ENCODE data around the gene MCOLN2.

MCOLN2 gene

GRCh38 chr1:84960371-84960770, 36.5 kb downstream of the MCOLN2 start:
- peak; percentile 87 for DNase-seq (ENCODE audit: low read depth)

GRCh38 chr1:84959294-84959693, 37.6 kb downstream of the MCOLN2 start:
- H3K4me3 ChIP-seq (ENCODE audit: low read length) = no peak overlapping the region
- H3K9ac ChIP-seq (ENCODE audit: low read length) = no peak overlapping the region

More at GRCh38 chr1:84960371-84960770, 36.5 kb downstream of the MCOLN2 start:
- H3K4me3 ChIP-seq (ENCODE audit: low read length) = no peak overlapping the region
- H3K4me1 ChIP-seq (ENCODE audit: control insufficient read depth, insufficient read depth, low read length) = peaks cover 17% of the 10 kb centered on the region
- no peaks in the 10 kb centered on the region for H3K9me3 ChIP-seq (ENCODE audit: control insufficient read depth, low read length)
- no peaks in the 10 kb centered on the region for H3K27me3 ChIP-seq (replicated peaks; ENCODE audit: control insufficient read depth, insufficient read depth, low read length)
- H3K36me3 ChIP-seq (ENCODE audit: control insufficient read depth, insufficient read depth, low read length, severe bottlenecking) = no peaks in the 10 kb centered on the region
- no peak overlapping the region for H3K9ac ChIP-seq (ENCODE audit: low read length)

DNA sequence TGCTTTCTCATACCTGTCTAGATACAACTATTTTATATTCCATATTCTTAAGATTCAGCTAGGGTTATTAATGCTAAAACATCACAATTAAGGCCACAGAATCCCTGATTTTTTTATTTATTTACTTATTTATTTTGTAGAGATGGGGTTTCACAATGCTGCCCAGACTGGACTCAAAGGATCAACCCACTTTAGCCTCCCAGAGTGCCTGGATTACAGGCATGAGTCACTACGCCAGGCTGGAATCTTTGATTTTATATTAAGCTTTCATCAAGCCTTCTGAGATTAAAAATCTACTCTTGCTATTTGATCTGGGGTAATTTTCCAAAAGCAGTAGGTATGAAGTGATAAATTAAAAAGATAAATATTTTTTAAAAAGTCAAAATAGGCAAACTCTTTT, 38.9 kb downstream of the MCOLN2 start:
- Histone ChIP-seq H3K4me1 (ENCODE audit: control insufficient read depth, insufficient read depth, low read length) (peaks cover 27% of the 10 kb centered on the region), H3K36me3 (ENCODE audit: control insufficient read depth, insufficient read depth, low read length, severe bottlenecking) (no peaks in the 10 kb centered on the region)
- peak; percentile 34 for DNase-seq (ENCODE audit: low read depth)

More at GRCh38 chr1:84959294-84959693, 37.6 kb downstream of the MCOLN2 start:
- Histone ChIP-seq H3K27me3 (replicated peaks; ENCODE audit: control insufficient read depth, insufficient read depth, low read length) (no peaks in the 10 kb centered on the region), H3K36me3 (ENCODE audit: control insufficient read depth, insufficient read depth, low read length, severe bottlenecking) (no peaks in the 10 kb centered on the region), H3K9me3 (ENCODE audit: control insufficient read depth, low read length) (no peaks in the 10 kb centered on the region), H3K4me1 (ENCODE audit: control insufficient read depth, insufficient read depth, low read length) (peaks cover 19% of the 10 kb centered on the region)
- DNase-seq (ENCODE audit: low read depth) = no peak

GRCh38 chr1:84956655-84957054, 40.3 kb downstream of the MCOLN2 start:
- Histone ChIP-seq H3K27me3 (replicated peaks; ENCODE audit: control insufficient read depth, insufficient read depth, low read length) (no peaks in the 10 kb centered on the region), H3K4me3 (ENCODE audit: low read length) (no peak overlapping the region), H3K36me3 (ENCODE audit: control insufficient read depth, insufficient read depth, low read length, severe bottlenecking) (no peaks in the 10 kb centered on the region), H3K4me1 (ENCODE audit: control insufficient read depth, insufficient read depth, low read length) (peaks cover 27% of the 10 kb centered on the region), H3K9me3 (ENCODE audit: control insufficient read depth, low read length) (no peaks in the 10 kb centered on the region), H3K9ac (ENCODE audit: low read length) (no peak overlapping the region)
- DNase-seq (ENCODE audit: low read depth) = no peak

More for the DNA sequence above, 38.9 kb downstream of the MCOLN2 start:
- Histone ChIP-seq H3K27me3 (replicated peaks; ENCODE audit: control insufficient read depth, insufficient read depth, low read length) (no peaks in the 10 kb centered on the region), H3K9me3 (ENCODE audit: control insufficient read depth, low read length) (no peaks in the 10 kb centered on the region), H3K4me3 (ENCODE audit: low read length) (no peak overlapping the region), H3K9ac (ENCODE audit: low read length) (no peak overlapping the region)

DNA sequence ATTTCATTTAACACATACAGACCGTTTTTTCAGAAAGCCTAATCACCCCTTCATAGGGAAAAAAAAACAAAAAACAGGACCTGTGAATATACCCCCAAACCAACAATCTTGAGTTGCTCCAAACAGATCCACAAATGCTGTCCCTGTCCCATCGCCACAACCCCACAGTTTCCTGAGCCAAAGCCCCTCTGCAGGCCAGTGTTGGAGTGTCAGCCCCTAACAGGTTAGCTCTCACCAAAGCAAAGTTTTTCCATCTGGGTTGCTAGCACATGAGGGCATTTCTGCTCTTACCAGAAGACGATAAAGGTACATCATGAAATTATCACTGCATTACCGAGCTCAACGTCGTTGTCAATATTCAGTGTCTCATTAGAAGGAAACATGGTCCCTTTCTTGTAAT, 40.8 kb downstream of the MCOLN2 start:
- Histone ChIP-seq H3K4me1 (ENCODE audit: control insufficient read depth, insufficient read depth, low read length) (peaks cover 22% of the 10 kb centered on the region), H3K36me3 (ENCODE audit: control insufficient read depth, insufficient read depth, low read length, severe bottlenecking) (no peaks in the 10 kb centered on the region), H3K4me3 (ENCODE audit: low read length) (no peak overlapping the region), H3K9ac (ENCODE audit: low read length) (no peak overlapping the region), H3K9me3 (ENCODE audit: control insufficient read depth, low read length) (no peaks in the 10 kb centered on the region), H3K27me3 (replicated peaks; ENCODE audit: control insufficient read depth, insufficient read depth, low read length) (no peaks in the 10 kb centered on the region)
- no peak for DNase-seq (ENCODE audit: low read depth)

GRCh38 chr1:84949664-84950063, 47.2 kb downstream of the MCOLN2 start:
- Histone ChIP-seq H3K9me3 (ENCODE audit: control insufficient read depth, low read length) (peaks cover 7% of the 10 kb centered on the region), H3K4me3 (ENCODE audit: low read length) (no peak overlapping the region), H3K9ac (ENCODE audit: low read length) (no peak overlapping the region), H3K4me1 (ENCODE audit: control insufficient read depth, insufficient read depth, low read length) (peaks cover 26% of the 10 kb centered on the region), H3K36me3 (ENCODE audit: control insufficient read depth, insufficient read depth, low read length, severe bottlenecking) (no peaks in the 10 kb centered on the region), H3K27me3 (replicated peaks; ENCODE audit: control insufficient read depth, insufficient read depth, low read length) (no peaks in the 10 kb centered on the region)
- DNase-seq (ENCODE audit: low read depth) = no peak

GRCh38 chr1:84947536-84948410, 49.1 kb downstream of the MCOLN2 start:
- DNase-seq (ENCODE audit: low read depth) = no peak
- Histone ChIP-seq H3K9ac (ENCODE audit: low read length) (no peak overlapping the region), H3K27me3 (replicated peaks; ENCODE audit: control insufficient read depth, insufficient read depth, low read length) (no peaks in the 10 kb centered on the region), H3K9me3 (ENCODE audit: control insufficient read depth, low read length) (peaks cover 7% of the 10 kb centered on the region), H3K4me1 (ENCODE audit: control insufficient read depth, insufficient read depth, low read length) (peaks cover 16% of the 10 kb centered on the region), H3K36me3 (ENCODE audit: control insufficient read depth, insufficient read depth, low read length, severe bottlenecking) (no peaks in the 10 kb centered on the region), H3K4me3 (ENCODE audit: low read length) (no peak overlapping the region)

DNA sequence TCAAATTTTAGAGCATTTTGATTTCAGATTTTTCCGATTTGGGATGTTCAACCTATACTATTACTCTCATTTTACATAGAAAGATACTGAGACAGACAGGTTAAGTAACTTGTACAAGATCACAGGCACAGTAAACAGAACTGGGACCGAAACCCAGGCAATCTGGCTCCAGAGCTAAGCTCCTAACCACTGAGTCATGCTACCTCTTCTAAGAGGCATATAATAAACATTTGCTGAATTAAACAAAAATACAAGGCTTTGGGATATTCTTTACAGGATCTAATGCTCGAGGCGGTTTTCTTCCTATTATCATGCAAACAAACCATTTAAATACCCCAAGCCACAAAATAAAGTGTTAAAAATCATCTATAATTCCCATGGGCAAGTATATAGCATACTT, 50.3 kb downstream of the MCOLN2 start:
- peaks cover 16% of the 10 kb centered on the region for H3K4me1 ChIP-seq (ENCODE audit: control insufficient read depth, insufficient read depth, low read length)
- peaks cover 7% of the 10 kb centered on the region for H3K9me3 ChIP-seq (ENCODE audit: control insufficient read depth, low read length)
- H3K27me3 ChIP-seq (replicated peaks; ENCODE audit: control insufficient read depth, insufficient read depth, low read length) = no peaks in the 10 kb centered on the region
- no peak overlapping the region for H3K4me3 ChIP-seq (ENCODE audit: low read length)
- H3K9ac ChIP-seq (ENCODE audit: low read length) = no peak overlapping the region
- DNase-seq (ENCODE audit: low read depth) = peak; percentile 52
- no peaks in the 10 kb centered on the region for H3K36me3 ChIP-seq (ENCODE audit: control insufficient read depth, insufficient read depth, low read length, severe bottlenecking)

DNA sequence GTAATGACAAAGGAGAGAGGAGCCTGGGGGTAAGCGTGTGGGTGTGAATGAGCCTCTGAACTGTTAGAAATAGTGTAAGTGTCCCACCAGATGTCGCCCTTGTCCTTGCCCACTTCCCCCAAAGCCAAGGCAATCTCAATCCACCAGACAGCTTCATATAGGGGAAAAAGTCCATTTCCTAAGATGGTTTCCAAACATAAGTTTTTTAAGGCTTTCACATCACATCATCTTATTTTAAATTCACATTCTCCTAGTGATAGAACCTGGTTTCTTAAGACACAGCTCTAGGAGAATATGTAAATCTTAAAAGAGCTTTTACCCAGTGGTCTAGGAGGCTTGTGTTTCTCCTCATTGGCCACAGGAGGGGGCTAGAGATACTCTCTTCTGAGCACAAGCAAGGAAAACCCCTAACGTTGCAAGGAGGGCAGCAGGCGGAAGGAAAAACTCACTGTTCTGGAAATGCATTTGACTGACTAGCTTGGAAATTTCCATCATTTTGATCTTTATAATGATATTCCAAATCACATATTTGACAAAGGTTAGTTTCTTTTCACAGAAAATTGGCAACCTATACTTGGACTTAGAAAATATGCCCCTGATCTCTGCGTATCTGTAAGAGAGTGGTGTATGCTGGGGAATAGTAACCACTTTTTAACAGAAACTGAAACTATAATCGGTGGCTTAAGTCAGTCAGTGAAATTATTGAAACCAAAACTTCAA, 52.0 kb downstream of the MCOLN2 start:
- peaks cover 16% of the 10 kb centered on the region for H3K4me1 ChIP-seq (ENCODE audit: control insufficient read depth, insufficient read depth, low read length)
- no peaks in the 10 kb centered on the region for H3K27me3 ChIP-seq (replicated peaks; ENCODE audit: control insufficient read depth, insufficient read depth, low read length)
- peak overlapping the region; percentile 85 for H3K9ac ChIP-seq (ENCODE audit: low read length)
- peak; percentile 97 for DNase-seq (ENCODE audit: low read depth)
- no peaks in the 10 kb centered on the region for H3K36me3 ChIP-seq (ENCODE audit: control insufficient read depth, insufficient read depth, low read length, severe bottlenecking)
- peaks cover 5% of the 10 kb centered on the region for H3K9me3 ChIP-seq (ENCODE audit: control insufficient read depth, low read length)
- H3K4me3 ChIP-seq (ENCODE audit: low read length) = peak overlapping the region; percentile 83

- Histone ChIP-seq H3K4me1 (ENCODE audit: control insufficient read depth, insufficient read depth, low read length) (peaks cover 27% of the 10 kb centered on the region), H3K9ac (ENCODE audit: low read length) (no peak overlapping the region), H3K9me3 (ENCODE audit: control insufficient read depth, low read length) (no peaks in the 10 kb centered on the region), H3K27me3 (replicated peaks; ENCODE audit: control insufficient read depth, insufficient read depth, low read length) (no peaks in the 10 kb centered on the region), H3K36me3 (ENCODE audit: control insufficient read depth, insufficient read depth, low read length, severe bottlenecking) (no peaks in the 10 kb centered on the region), H3K4me3 (ENCODE audit: low read length) (no peak overlapping the region)
- no peak for DNase-seq (ENCODE audit: low read depth)
Observed at GRCh38 chr1:84941843-84942242, 55.1 kb downstream of the MCOLN2 start.

DNA sequence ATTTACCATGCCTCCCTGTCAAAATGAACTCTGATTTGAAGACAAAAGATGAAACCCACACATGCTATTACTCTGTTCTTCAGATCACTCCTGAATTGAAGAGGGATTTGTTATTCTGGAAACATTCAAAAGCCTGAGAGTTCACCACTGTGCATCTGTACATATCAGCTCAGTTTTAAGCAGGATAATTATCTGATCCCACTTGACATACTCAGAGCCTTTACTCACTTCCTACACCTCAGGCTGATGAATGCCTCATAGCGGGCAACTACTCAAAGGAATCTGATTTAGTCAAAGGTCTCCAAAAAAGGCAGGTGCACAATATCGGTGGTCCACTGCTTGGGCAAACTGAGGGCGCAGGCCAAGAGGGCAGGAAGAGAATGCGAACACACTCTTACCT, 56.4 kb downstream of the MCOLN2 start:
- Histone ChIP-seq H3K9me3 (ENCODE audit: control insufficient read depth, low read length) (no peaks in the 10 kb centered on the region), H3K4me3 (ENCODE audit: low read length) (no peak overlapping the region), H3K9ac (ENCODE audit: low read length) (no peak overlapping the region), H3K36me3 (ENCODE audit: control insufficient read depth, insufficient read depth, low read length, severe bottlenecking) (no peaks in the 10 kb centered on the region), H3K4me1 (ENCODE audit: control insufficient read depth, insufficient read depth, low read length) (peaks cover 14% of the 10 kb centered on the region), H3K27me3 (replicated peaks; ENCODE audit: control insufficient read depth, insufficient read depth, low read length) (no peaks in the 10 kb centered on the region)
- DNase-seq (ENCODE audit: low read depth) = no peak
